Stimulated activated CD4-positive, alpha-beta T cell treated with anti-CD3 and anti-CD28 coated beads, Interleukin-15, amount 100 ng/mL, for 24 hours (primary cell): Measurements from ENCODE around the gene STX7.
A peak's percentile ranks its signal among the peaks of the same experiment; 100 is the strongest.
"Not testable (repeated sequence)": the region's sequence is repeated elsewhere in the genome, so short reads cannot be mapped to it uniquely, and the experiment has no call there.

Experiments
- DNase-seq: peaks from one replicate; pipeline ENCODE4 v3.0.0-alpha.2; 2020

STX7 gene, protein sequence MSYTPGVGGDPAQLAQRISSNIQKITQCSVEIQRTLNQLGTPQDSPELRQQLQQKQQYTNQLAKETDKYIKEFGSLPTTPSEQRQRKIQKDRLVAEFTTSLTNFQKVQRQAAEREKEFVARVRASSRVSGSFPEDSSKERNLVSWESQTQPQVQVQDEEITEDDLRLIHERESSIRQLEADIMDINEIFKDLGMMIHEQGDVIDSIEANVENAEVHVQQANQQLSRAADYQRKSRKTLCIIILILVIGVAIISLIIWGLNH

DNA sequence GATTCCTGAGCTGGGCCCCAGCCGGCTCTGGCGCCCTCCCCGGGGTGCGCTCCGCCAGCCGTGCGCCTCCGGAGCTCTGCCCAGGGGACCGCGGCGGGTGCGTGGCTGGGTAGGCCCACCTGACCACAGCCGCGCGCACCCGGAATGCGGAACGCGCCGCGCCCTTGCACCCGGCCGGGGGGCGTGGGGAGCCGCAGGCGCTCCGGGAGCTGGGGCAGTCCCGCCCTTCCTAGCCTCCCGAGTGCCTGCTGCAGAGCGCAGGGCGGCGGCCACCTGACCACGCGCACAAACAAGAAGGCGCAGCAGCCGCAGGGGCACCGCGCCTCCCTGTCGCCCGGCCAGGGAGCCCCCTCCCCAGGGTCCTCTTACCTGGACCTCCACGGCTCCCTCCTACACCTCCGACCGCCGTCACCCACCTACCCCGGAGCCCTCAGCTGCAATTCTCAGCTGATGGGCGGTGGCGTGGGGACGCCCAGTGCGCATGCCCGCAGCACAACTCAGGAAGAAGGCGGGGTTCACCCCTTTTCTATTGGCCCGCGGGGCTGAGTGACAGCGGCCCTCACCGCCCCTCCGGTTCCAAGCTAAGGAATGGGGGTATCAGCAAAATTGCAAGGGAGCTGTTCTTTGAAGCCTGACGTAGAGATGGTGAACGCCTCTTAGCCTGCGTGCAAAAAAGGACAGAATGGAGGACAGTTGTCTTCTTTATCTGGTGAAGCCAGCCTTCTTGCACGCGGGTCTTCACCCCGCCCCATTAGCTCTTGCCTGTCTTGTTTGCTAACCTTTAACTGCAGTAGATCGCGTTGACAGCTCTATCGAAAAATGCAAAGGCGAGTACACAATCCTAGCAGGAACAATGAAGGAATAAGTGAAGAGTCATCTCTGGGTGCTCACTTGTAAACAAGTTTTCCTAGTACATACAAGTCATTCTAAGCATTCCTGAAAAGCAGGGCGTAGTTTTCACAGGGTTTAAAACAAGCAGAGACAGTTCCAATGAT lies at the start of gene STX7:
Gene STX7, minus strand, starts transcription at position 479 of the 995 bp plus-strand sequence. CDS start 9,586 bp downstream, outside the sequence.
- DNase-seq, result peak; percentile 91

DNA sequence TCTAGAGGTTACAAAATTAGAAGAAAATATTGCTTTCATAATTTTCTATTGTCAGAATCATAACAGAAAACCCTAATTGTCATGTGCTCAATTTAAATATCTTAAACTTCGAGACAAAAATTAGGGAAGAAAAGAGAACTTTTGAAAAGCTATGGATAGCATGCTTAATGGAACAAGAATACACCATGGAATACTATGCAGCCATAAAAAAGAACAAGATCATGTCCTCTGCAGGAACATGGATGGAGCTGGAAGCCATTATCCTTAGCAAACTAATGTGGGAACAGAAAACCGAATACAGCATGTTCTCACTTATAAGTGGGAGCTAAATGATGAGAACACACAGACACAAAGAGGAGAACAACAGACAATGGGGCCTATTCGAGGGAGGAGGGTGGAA lies 47.2 kb upstream of the STX7 start:
- not testable (repeated sequence) for DNase-seq

DNA sequence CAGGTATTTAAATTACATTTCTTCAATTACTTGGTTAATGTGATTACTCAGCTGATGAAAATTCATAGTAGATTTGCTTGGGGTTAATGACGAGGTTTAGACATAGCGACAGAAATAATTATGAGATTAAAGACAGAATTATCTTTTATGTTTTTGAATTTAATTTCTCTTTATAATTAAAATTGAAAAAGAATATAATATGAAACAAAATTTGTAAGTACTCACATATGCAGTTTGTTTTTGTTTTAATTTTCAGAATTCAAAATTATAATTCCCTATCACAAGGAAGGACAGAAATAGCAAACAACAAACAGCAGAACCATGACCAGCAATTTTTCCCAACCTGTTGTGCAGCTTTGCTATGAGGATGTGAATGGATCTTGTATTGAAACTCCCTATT lies 39.5 kb upstream of the STX7 start, which contains the start of gene TAAR8:
Gene TAAR8, plus strand, starts transcription at position 301 of the 400 bp plus-strand sequence. Its CDS starts 21 bp downstream, at position 322.
- DNase-seq, result no peak

DNA sequence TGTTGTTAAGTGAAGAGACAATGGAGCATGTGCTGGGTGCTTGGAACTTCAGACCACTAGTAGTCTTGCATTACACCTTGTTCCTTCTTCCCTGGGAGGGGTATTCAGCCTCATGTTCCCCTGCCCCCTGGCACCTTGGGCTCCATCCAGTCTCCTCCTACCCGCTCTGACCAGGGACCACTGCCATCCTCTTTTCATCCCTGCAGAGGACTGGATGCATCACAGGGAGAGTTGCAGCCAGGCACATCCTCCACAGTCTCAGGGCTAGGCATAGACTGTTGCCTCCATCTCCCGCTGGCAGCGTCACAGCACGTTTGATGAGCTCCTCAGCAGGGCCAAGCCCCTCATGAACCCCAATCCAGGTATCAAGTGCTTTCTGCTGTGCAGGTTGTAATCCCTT lies 38.3 kb upstream of the STX7 start:
- no peak for DNase-seq

DNA sequence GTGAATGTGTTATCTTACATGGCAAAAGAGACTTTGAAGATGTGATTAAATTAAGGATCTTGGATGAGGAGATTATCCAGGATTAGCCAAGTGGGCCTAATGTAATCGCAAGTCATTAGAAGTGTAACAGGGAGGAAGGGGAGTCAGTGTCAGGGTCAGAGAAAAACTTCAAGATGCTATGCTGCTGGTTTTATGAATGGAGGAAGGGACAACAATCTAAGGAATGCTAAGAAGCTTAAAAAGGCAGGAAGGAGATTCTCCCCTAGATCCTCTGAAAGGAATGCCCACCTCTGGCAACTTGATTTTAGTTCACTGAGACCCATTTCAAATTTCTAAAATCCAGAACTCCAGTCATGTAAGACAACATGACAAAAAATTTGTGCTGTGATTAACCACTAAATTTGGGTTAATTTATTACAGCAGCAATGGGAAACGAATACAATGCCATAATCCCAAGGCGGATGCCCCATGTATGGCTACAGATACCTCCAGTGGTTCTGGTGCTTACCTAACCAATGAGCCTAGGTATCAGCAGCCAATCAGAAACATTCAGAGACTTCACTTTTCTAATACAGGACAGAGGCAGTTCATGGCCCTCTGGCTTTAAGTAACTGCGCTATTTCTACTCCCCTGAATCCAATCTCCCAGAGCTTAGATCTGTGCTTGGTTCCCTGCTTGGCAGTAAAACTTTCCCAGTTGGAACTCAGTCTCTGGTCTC lies 36.0 kb upstream of the STX7 start:
- no peak for DNase-seq

DNA sequence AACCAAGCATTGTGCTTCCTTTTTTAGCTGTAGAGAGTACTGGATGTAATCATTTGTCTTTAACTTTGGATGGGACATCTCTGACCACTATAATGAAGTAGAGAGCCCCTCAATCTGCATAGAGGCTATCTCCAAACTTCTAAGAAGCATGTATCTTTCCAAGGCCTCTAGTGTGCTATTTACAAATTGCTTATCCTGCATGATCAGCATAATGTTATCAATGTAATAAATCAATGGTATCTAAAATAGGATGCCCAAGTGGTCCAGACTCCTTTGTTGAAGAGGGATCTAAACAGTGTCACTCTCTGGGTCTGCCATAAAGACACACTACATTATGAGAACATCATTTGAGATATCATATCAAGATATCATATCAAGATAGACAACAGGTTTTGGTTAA lies 31.9 kb upstream of the STX7 start:
- DNase-seq, result no peak

DNA sequence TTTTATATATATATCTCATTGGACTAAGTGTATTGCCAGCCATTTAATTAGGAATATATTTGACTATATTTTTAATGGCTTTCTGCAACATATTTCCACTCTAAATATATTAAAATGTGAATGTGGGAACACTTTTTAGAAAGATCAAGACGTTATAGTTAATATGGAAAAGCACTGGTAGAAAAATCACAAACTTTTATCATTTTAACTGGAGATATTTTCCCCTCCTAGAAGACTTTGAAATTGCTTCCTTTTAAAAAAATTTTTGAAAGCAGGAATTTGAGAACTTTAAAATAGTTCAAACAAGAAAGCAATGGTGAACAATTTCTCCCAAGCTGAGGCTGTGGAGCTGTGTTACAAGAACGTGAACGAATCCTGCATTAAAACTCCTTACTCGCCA lies 25.1 kb upstream of the STX7 start, which contains the start of gene TAAR9:
Gene TAAR9, plus strand, starts transcription at position 301 of the 400 bp plus-strand sequence. Its CDS starts 13 bp downstream, at position 314.
- DNase-seq, result no peak

DNA sequence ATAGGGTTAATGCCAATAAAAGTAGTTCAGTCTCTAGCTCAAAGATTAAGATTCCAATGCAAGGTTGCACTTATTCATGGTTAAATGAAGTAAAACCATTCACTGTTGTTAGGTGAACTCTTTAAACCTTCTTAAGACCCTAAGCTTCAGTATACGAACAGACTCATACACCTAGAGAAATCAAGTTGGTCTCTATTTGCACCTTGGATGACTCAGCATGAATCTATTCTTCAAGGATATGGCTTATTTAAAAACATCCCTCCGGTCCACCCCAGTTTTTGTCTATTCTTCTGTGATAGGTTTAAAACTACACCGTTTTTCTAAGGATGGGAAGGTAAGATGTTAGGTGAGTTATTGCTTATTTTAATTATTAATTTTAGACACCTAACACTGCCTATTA lies 24.2 kb upstream of the STX7 start:
- no peak for DNase-seq

DNA sequence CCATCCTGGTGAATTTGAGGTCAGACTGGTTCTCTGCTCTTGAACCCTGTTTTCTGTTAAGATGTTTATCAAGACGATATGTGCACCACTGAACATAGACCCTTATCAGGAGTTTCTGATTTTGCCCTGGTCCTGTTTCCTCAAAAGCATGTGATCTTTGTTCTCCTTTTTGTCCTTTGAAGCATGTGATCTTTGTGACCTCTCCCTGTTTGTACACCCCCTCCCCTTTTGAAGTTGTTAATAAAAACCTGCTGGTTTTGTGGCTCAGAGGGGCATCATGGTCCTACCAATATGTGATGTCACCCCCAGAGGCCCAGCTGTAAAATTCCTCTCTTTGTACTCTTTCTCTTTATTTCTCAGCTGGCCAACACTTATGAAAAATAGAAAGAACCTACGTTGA lies 21.6 kb upstream of the STX7 start:
- DNase-seq, result not testable (repeated sequence)

DNA sequence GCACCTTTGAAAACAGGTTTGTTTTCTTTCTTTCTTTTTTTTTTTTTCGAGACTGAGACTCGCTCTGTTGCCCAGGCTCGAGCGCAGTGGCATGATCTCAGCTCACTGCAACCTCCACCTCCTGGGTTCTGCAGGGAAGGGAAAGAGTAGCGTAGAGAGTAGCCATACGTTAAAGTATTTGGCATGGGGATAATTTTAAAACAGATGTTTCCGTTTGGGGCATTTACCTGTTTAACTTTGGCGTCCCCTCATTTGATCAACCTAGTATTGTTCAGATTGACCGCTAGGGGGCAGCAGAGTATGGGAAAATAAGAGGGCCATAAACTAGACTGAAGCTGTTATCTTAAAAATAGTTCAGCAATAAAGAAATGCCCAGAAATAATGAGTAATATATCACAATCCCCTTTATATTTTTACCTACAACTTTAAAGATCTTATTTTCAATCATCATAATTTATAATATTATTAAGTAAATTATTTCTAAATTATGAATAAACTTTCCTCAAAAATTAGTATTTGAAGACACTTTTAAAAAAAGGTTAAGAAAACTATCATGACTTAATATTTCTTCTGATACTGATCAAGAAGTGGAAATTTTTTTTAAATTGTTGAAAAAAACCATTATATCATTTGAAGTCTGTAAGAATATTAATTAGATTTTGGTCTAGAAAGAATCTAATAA lies 17.5 kb upstream of the STX7 start:
- DNase-seq, result peak; percentile 77

DNA sequence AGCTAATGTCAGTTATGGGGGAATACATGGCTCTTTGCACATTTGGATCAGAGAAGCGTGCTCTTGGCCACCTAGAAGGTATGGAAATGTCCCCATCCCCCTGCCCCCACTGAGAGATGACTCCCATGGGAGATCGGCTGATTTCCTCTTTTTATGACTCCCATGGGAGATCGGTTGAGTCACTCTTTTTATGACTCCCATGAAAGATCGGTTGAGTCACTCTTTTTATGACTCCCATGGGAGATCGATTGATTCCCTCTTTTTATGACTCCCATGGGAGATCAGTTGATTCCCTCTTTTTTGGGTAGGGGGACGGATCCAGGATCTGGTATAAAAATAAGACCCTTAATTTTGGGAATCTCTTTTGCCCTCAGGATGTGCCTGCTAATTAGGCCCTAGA lies 14.9 kb upstream of the STX7 start:
- DNase-seq, result no peak

DNA sequence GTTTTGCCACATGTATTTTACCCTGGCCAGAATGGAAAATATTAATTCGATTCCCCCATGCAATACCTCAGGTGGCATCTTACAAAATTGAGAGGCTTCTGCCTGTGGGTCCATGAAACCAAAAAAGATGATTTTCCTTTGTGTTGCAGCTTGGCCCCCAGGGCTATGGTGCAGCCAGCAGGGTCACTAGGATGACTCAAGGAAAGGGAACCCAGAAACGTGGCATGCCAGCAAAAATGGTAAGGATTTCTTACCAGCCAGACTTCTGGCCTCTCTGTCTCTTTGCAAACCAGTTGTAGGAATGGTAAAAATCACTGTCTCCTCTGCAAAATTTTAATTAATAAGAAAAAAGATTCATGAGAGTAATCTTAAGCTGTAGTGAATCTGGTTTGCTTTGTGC lies 13.5 kb upstream of the STX7 start:
- DNase-seq, result no peak

DNA sequence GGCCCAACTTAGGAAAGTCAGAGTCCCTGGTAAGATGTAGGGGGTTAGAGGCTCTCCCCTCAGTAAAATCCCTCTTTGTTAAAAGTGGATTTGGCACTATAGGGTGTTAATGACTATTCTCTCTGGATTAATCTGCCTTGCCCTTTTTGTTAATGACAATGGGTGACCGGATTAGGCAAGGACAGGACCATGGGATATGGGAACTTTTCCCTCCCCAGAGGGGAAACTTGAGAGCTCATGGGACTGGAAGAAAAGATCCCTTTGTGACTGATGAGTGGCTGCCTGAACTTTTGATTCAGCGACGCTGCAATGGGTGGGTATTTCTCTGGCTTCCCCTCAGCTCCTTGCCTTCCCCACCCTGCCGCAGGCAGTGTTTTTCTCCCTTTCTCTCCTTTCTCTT lies 12.9 kb upstream of the STX7 start:
- DNase-seq, result no peak

DNA sequence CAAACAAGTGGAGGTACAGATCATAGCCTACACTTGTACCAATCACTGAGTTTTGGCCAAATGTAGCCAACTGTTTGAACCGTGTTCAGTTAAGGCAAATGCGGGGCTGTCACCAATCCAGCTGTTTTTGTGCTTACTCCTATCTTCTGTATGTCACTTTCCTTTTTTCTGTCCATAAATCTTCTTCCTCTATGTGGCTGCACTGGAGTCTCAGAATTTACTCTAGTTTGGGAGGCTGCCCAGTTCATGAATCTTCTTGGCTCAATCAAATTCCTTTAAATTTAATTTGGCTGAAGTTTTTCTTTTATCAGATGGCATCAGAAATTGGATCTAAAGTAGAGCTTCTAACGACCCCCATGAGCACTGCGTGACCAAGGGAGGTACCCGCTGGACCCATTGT lies 11.7 kb upstream of the STX7 start:
- DNase-seq, result no peak

DNA sequence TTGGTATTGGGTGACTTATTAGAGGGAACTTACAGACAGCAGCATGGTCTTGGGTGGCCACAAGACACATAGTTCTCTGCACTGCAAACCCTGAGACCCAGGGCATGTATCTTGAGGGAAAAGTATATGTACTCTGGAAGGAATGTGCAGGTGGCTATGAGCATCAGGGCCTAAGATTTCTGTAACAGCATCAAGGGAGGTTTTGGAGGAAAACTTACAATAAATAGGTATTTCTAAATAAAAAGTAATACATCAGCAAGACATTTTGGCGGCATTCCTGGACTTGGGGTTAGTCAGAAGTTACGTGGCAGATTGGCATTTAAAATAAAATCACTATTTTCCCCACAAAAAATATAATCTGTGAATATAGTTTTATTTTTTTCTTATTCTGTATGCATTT lies 8.0 kb upstream of the STX7 start:
- DNase-seq, result no peak

DNA sequence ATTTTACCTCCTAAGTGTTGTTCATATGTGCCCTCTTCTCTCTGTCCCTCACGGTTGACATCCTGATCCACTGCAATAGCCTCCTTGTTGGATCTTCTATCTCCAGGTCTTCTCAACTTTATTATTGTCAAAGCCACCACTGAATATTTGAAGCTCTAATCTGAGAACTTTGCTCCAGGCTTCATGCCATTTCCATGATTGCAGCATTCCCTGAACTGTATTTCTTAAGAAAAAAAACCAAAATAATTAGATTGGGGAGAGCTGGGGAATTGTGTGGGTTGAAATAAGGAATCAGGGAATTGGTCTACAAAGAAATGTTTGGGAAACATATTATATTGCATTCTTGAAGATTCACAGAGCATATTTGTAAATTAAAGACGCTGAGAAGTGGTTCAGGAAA lies 2.5 kb upstream of the STX7 start:
- DNase-seq, result no peak

DNA sequence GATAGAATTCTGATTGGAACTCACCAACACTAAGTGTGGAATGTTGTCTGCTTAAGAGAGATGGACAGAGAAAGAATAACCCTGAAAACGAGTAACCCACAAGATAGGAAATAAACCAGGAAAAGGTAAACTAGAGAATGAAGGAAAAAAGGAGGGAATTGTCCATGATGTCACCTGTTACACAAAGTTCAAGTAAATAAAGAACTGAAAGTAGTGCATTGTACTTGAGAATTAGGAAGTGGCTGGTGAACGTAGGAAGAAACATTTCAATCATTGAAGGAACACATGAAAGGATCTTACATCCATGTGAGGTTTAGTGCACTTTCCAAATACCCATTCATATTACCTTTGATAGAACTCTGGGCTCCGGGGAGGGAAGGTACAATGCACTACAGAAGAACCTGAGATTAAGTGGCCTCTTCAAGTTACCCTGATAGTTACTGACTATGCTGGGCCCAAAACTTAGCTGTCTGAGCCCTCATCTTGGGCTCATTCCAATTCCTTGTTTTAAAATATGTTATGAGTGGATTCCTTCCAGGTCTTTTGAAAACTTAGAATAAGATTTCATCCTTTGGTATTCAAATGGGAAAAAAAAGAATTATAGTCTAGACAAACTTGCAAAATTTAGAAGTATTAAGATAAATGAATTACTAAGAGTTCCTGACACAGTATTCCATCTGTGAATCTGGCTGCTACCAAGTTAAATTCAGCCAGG lies 1.1 kb upstream of the STX7 start:
- no peak for DNase-seq

DNA sequence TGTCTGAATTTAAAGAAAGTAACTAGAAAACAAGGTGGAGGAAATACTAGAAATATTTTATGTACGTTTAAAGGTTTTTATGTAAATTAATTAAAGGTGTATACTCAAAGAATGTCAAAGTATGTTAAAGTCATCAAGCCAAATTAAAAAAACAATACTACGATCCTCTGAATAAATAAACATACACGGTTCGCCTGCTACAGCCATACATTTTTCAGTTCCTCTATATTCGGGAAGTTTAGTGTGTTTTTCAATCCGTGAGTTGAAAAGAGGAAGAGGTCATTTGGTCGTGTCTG lies 626 bp downstream of the STX7 start:
- DNase-seq, result no peak

DNA sequence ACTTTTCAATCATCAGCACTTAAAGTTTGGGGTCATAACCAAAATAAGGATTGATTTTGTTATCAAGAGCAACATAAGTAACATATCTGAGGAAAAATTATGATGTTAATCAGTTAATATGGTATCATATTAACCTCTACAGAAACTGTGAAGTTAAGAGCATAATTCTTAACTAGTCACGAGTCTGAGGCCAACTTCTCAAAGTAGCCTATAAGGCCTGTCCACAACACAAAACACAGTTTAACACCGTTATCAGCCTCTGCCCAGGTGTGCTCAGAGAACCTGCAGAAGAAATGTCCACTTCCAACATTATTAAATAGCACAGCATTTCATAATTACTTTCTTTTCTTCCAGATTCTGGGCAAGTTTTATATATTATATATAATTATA lies 1.1 kb downstream of the STX7 start:
- DNase-seq, result no peak

DNA sequence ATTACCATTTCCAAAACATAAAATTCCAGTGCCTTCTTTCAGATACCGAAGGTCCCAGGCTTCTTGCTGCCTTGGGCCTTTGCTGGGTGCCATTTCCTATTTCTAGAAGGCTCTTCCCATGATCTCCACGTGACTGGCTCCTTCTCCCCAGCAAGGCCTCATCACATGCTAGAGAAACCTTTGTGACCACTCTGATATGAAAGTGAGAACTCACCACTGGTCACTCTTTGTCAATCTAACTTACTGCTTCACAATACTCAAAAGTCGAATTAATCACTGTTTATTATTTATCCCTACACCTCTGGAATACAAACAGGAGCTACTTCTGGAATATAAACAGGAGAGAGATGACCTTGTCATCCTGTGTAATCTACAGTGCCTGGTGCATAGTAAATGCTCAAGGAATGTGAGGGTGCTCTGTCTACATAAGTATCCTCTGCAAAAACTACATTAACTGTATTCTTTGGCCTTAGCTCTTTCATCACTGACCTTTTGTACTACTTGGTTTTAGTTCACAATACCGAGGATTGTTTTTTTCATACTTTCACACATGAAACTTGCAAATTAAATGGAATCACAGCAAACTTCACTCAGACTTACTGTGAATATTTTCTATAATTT lies 1.6 kb downstream of the STX7 start:
- no peak for DNase-seq
